CD4-positive, alpha-beta T cell (primary cell): Measurements from ENCODE around the gene QARS1. TPM values are rescaled to one million over a fixed set of nuclear protein-coding genes. Genes with fewer than 3 reads are reported as not detected.

Experiments used
- ATAC-seq: fragments of 200-7000 bp; cut with Tn5 transposase; one replicate; pipeline ENCODE4 v1.10.0; 2022; ENCODE audit warnings: mild to moderate bottlenecking; ENCODE audit not compliant: poor library complexity
- CTCF ChIA-PET: fragments of 350-600 bp; sonication (Branson Sonifier 250); formaldehyde crosslinking; loops from one replicate; lab custom pipeline; 2021; ENCODE audit warnings: antibody characterized with exemption, inconsistent platforms; lab: Charles Lee
- POLR2A ChIA-PET: fragments of 350-600 bp; sonication (Branson Sonifier 250); formaldehyde crosslinking; loops from one replicate; lab custom pipeline; 2021; ENCODE audit warnings: antibody characterized with exemption, inconsistent platforms; lab: Charles Lee
- DNase-seq, 14 experiments: peaks; one replicate each; pipeline ENCODE4 v3.0.0-alpha.2; 2013 to 2020; ENCODE audit warnings: mixed read lengths in 2 of 14
- H3K27ac ChIP-seq, 2 donors: one replicate each; pipeline versions ENCODE4 v1.5.1 to v1.7.0; 2013; ENCODE audit warnings: low read length in 2 of 2, low read depth in 1 of 2, mild to moderate bottlenecking in 1 of 2
- H3K27me3 ChIP-seq, 2 experiments: 1 replicate in 1 of 2; 2 replicates in 1 of 2; pipeline versions ENCODE4 v1.6.1 to v1.7.0; 2013; ENCODE audit warnings: low read length in 2 of 2, control low read depth in 1 of 2, mild to moderate bottlenecking in 1 of 2, moderate library complexity in 1 of 2; ENCODE audit not compliant: insufficient read depth in 2 of 2, control insufficient read depth in 1 of 2
- H3K36me3 ChIP-seq: one replicate; pipeline ENCODE4 v1.6.1; 2013; ENCODE audit warnings: low read length, control low read depth; ENCODE audit not compliant: insufficient read depth
- H3K4me1 ChIP-seq: one replicate; pipeline ENCODE4 v1.6.1; 2013; ENCODE audit warnings: low read length, control low read depth; ENCODE audit not compliant: insufficient read depth
- H3K4me3 ChIP-seq: one replicate; pipeline ENCODE4 v1.5.1; 2013; ENCODE audit warnings: mild to moderate bottlenecking, low read length, moderate library complexity
- H3K9me3 ChIP-seq, 2 experiments: 1 replicate in 1 of 2; 2 replicates in 1 of 2; pipeline versions ENCODE4 v1.6.1 to v1.7.0; 2013; ENCODE audit warnings: low read length in 2 of 2, mild to moderate bottlenecking in 2 of 2, control low read depth in 1 of 2, moderate library complexity in 1 of 2; ENCODE audit not compliant: control insufficient read depth in 1 of 2, insufficient read depth in 1 of 2
- H3K27ac Mint-ChIP-seq: one replicate; pipeline ENCODE4 v1.8.0; 2020; ENCODE audit warnings: mixed read lengths
- H3K27me3 Mint-ChIP-seq: one replicate; pipeline ENCODE4 v1.8.0; 2021; ENCODE audit warnings: mixed read lengths
- H3K36me3 Mint-ChIP-seq: one replicate; pipeline ENCODE4 v1.8.0; 2021; ENCODE audit warnings: low read depth, mixed read lengths
- H3K4me1 Mint-ChIP-seq: one replicate; pipeline ENCODE4 v1.8.0; 2021; ENCODE audit warnings: low read depth, mixed read lengths
- H3K4me3 Mint-ChIP-seq: one replicate; pipeline ENCODE4 v1.8.0; 2020; ENCODE audit warnings: mild to moderate bottlenecking, mixed read lengths
- H3K9me3 Mint-ChIP-seq: one replicate; pipeline ENCODE4 v1.8.0; 2020; ENCODE audit warnings: mixed read lengths
- intact Hi-C, 2 experiments: fragments of 100-400 bp; cut with DNase I in 1 of 2; cut with micrococcal nuclease in 1 of 2; formaldehyde crosslinking; loops; one replicate each; pipeline versions ENCODE4 v1.15.1 to v1.9.0; 2023 to 2025; cut with DNase I, micrococcal nuclease
- total RNA-seq, 174 experiments: library from RNA in 2 of 174; stranded (reverse) in 2 of 174; gene quantifications; one replicate each; pipeline ENCODE4 v1.2.3 and lab custom pipeline; 2021 to 2026
- TF ChIP-seq, protein P1 (sequence below): fragments of 200-600 bp; IDR thresholded peaks from one replicate; pipeline ENCODE4 v1.8.0; 2022; ENCODE audit warnings: antibody characterized with exemption, mild to moderate bottlenecking

QARS1 gene
- total RNA-seq, 2 experiments from 2014 or later = 264 to 287 TPM

DNA sequence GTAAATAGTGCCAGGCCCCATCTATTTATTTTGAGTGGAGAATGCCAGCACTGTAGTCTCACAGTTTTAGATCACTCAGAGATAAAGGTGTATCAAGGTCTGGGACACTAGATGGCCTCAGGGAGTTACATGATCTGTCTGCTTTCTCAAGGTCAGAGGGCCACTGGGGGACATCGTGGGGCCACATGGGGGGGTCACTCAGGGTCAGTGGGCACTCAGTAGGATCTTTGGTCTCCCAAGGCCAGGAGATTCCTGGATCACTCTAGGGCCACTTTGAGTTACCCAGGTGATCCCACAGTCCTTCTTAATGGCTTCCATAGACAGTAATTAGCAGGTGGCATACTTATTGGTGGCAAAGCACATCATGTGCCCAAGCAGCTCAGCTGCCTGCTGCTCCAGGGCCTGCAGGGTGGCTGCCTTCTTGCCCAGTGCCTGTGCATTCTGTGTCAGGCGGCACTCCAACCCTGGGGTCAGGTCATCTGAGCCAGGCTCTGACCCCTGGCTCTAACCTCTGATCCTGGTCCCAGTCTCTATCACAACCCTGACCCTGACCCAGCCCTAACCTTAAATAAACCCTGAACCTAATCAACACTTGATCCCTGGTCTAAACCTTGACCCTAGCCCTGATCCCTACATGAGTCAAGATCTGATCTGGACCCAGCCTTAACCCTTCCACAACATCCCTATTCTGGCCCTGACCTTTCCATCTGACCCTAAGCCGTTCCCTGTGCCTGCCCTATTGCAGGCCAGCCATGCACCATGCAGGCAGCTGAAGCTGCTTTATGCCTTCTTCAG lies 30.1 kb upstream of the QARS1 start:
- Mint-ChIP-seq H3K4me3 (no peak overlapping the region), H3K27ac (no peak overlapping the region), H3K27me3 (peaks cover 46% of the 10 kb centered on the region), H3K36me3 (no peaks in the 10 kb centered on the region), H3K9me3 (no peaks in the 10 kb centered on the region), H3K4me1 (no peaks in the 10 kb centered on the region)
- no peak for ATAC-seq
- no peak for DNase-seq
- Histone ChIP-seq H3K9me3 (no peaks in the 10 kb centered on the region), H3K36me3 (no peaks in the 10 kb centered on the region), H3K27me3 (peaks cover 12 to 18% of the 10 kb centered on the region in 2 experiments), H3K4me1 (peaks cover 4% of the 10 kb centered on the region), H3K27ac (no peak overlapping the region), H3K4me3 (no peak overlapping the region)
- TF ChIP-seq, protein P1, sequence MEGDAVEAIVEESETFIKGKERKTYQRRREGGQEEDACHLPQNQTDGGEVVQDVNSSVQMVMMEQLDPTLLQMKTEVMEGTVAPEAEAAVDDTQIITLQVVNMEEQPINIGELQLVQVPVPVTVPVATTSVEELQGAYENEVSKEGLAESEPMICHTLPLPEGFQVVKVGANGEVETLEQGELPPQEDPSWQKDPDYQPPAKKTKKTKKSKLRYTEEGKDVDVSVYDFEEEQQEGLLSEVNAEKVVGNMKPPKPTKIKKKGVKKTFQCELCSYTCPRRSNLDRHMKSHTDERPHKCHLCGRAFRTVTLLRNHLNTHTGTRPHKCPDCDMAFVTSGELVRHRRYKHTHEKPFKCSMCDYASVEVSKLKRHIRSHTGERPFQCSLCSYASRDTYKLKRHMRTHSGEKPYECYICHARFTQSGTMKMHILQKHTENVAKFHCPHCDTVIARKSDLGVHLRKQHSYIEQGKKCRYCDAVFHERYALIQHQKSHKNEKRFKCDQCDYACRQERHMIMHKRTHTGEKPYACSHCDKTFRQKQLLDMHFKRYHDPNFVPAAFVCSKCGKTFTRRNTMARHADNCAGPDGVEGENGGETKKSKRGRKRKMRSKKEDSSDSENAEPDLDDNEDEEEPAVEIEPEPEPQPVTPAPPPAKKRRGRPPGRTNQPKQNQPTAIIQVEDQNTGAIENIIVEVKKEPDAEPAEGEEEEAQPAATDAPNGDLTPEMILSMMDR = no peak
- intact Hi-C loops = no loop called here
- POLR2A ChIA-PET = no interaction called here
- CTCF ChIA-PET = no interaction called here

DNA sequence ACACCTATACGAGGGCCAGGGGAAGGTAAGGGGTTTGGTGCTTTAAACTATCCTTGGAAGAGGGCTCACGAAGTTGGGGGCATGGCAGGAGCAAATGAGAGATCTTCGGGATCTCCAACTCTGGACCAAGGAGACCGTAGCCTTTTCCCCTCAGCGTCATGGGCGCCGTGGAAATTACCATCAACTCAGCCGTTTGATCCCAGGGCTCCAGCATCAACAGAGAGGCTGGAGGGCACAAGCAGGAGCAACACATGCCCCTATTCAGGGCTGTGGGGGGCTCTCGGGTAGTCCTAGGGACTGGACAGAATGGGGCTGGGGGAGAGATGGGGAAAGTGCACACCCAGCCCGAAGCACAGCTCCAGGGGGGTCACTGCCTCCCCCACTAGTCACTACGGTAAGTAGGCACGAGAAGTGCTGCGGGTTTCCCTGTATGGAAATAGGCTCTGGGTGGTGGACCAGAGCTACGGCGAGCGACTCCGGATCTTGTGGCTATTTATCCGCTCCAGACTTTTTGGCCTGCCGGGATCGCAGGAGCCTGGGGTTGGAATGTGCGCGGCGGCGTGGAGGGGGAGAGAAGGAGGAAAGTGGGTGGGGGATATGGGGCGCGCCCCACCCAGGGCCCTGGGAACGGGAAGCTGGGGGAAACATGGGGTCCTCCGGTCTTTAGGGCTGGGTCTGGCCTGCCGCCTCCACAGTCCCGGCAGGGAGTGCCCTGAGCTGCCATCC lies 28.8 kb upstream of the QARS1 start:
- H3K27ac Mint-ChIP-seq = no peak overlapping the region
- H3K27ac ChIP-seq = no peak overlapping the region
- TF ChIP-seq, protein P1 = no peak
- H3K36me3 ChIP-seq = no peaks in the 10 kb centered on the region
- peaks cover 46% of the 10 kb centered on the region for H3K27me3 Mint-ChIP-seq
- no peak overlapping the region for H3K4me3 Mint-ChIP-seq
- H3K4me1 Mint-ChIP-seq = no peaks in the 10 kb centered on the region
- intact Hi-C loops = no loop called here
- H3K4me1 ChIP-seq = peaks cover 4% of the 10 kb centered on the region
- ATAC-seq (no peak), DNase-seq (peak in 1 of 14 experiments; percentile 25)
- no peak overlapping the region for H3K4me3 ChIP-seq
- ChIA-PET POLR2A (interaction anchor here (0.8 kb wide), 1 partner anchor 20 kb away, joined by 3 read pairs; no protein-coding TSS in a partner anchor), CTCF (no interaction called here)
- H3K9me3 ChIP-seq = no peaks in the 10 kb centered on the region
- no peaks in the 10 kb centered on the region for H3K36me3 Mint-ChIP-seq
- H3K9me3 Mint-ChIP-seq = no peaks in the 10 kb centered on the region
- H3K27me3 ChIP-seq = peaks cover 12 to 18% of the 10 kb centered on the region in 2 experiments

DNA sequence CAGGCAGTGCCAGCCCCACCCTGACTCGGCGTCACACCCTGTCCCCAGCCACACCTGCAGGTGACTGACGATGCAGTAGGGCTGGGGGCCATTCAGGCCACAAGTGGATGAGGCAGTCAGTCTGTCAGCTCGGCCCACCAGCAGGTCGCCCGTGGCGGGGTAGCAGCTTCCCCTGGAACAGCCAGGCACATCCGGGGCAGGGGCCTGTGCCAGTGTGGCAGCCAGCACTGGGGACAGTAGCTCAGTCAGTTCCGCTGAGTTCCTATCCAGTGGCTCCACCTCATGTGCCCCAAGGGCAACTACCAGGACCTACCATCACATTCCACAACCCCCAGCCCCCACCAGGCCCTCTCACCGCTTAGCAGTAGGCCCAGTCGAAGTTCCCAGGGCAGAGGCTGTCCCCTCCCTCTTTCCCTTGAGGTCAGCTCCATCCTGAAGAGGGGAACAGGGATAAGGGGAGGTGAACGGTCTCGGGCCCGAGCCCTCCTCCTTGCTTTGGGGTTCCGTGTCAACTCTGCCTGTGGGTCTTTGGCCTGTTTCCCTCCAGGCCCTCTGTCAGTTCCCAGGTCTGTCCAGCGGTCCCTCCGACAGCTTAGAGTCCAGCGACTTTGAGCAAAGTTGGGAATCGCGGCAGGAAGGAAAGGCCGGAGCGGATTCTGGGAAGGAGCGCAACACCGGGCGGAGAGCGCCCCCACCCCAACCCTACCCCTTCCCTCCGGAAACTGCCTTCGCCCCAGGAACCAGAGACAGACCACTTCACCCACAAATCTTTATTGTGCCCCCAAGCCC lies 28.1 kb upstream of the QARS1 start, which contains the start of gene LAMB2:
TSS of gene LAMB2 (minus strand) at position 614 of the 789 bp plus-strand sequence. CDS start at position 431, 183 bp downstream.
- H3K27me3 ChIP-seq = peaks cover 12 to 13% of the 10 kb centered on the region in 2 experiments
- H3K9me3 ChIP-seq = no peaks in the 10 kb centered on the region
- no peaks in the 10 kb centered on the region for H3K36me3 Mint-ChIP-seq
- DNase-seq (peak in 1 of 14 experiments; percentile 34), ATAC-seq (no peak)
- H3K4me3 ChIP-seq = no peak within 1 kb of the TSS
- CTCF ChIA-PET = no interaction called here
- H3K9me3 Mint-ChIP-seq = no peaks in the 10 kb centered on the region
- H3K4me1 ChIP-seq = peaks cover 4% of the 10 kb centered on the region
- H3K4me1 Mint-ChIP-seq = no peaks in the 10 kb centered on the region
- H3K27ac ChIP-seq = no peak within 1 kb of the TSS
- intact Hi-C loops = no loop called here
- TF ChIP-seq, protein P1 = no peak
- peaks cover 43% of the 10 kb centered on the region for H3K27me3 Mint-ChIP-seq
- no peak within 1 kb of the TSS for H3K4me3 Mint-ChIP-seq
- H3K36me3 ChIP-seq = no peaks in the 10 kb centered on the region
- POLR2A ChIA-PET = interaction anchor here (0.9 kb wide), 1 partner anchor 103 kb away, joined by 4 read pairs; the partner anchor contains the start of gene IMPDH2
- no peak within 1 kb of the TSS for H3K27ac Mint-ChIP-seq
